ENCODE measurements around the gene NPAS3.

NPAS3 gene

DNA sequence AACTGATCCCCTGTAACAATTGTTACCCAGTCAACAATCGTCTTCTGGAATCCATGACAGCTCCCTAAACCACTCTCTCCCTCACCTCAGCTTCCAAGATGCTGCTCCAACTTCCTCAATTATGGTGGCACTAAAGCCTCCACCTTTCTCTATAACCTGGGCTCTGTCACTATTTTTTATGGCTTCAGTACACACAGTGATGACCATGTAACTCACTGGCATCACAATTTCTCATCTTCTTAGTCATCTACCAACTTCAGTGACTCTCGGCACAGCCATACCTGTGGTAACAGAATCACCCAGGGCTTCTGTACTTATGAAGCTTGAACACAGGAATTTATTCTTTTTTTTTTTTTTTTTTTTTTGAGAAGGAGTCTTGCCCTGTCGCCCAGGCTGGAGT is 32.0 kb upstream of the NPAS3 start:
- no peak overlapping the region for H3K4me3 ChIP-seq (replicated peaks; ENCODE audit: low read depth, low read length)
- TF ChIP-seq, protein P1, sequence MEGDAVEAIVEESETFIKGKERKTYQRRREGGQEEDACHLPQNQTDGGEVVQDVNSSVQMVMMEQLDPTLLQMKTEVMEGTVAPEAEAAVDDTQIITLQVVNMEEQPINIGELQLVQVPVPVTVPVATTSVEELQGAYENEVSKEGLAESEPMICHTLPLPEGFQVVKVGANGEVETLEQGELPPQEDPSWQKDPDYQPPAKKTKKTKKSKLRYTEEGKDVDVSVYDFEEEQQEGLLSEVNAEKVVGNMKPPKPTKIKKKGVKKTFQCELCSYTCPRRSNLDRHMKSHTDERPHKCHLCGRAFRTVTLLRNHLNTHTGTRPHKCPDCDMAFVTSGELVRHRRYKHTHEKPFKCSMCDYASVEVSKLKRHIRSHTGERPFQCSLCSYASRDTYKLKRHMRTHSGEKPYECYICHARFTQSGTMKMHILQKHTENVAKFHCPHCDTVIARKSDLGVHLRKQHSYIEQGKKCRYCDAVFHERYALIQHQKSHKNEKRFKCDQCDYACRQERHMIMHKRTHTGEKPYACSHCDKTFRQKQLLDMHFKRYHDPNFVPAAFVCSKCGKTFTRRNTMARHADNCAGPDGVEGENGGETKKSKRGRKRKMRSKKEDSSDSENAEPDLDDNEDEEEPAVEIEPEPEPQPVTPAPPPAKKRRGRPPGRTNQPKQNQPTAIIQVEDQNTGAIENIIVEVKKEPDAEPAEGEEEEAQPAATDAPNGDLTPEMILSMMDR (IDR thresholded peaks at IDR 0.05; ENCODE audit: low read depth, low read length, missing control alignments), result no peak
- no peak for DNase-seq (ENCODE audit: extremely low read depth, low read depth)

DNA sequence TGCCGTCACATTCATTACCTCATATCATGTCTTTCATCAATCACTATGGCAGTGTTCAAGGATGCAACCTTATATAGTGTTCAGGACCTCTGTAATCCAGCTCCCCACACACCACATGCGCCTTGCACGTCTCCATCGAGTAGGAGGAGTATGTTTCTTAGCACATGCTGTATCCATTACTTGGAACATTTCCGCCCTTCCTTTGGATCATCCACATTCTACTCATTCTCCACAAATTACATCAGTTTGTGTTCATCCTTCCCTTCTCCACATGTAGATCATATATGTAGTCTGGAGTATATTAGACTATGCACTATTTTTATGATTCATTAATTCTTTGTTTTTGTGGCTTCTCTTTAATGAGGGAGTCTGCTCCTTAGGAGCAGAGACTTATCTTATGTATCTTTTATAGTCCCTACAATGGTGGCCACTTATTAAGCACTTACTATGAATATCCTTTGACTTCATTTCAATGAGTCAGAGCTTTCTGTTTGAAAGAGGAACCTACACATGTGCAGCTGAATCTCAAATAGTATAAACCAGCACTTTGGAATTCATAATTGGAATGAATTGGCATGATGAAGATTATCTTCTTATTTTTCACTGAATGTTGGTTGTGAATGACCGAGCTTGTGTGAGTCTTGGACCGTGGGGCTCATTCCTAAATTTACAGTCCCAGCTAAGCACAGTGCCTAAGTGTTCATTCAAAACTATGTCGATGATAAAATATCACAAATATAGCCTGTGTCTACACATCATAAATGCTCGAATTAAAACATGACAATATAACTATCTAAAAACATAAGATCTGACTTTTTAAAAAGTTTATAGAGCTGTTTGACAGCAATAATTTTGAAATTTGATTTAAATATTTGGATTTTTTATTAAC is 30.2 kb upstream of the NPAS3 start:
- TF ChIP-seq, protein P1 (IDR thresholded peaks at IDR 0.05; ENCODE audit: low read depth, low read length, missing control alignments), result no peak
- no peak for DNase-seq (ENCODE audit: extremely low read depth, low read depth)
- H3K4me3 ChIP-seq (replicated peaks; ENCODE audit: low read depth, low read length), result no peak overlapping the region

DNA sequence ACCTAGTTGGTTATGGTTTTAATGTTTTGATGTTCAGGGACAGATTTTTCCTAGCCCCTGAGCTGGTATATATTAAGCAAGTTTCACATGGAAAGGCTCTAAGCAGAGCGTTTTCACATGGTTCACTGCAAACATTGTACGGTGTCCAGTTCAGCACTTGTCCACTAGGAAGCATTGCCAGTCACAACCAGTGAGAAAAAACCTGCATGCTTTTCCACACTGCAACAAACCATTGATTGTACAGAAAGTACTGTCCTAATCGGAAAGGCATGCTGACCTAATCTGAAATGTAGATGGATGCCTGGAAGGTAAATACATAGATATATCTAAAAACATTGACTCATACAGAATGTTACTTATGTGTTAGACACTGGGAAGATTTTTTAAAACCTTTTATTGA is 25.0 kb upstream of the NPAS3 start:
- H3K4me3 ChIP-seq (replicated peaks; ENCODE audit: low read depth, low read length), result no peak overlapping the region
- TF ChIP-seq, protein P1 (IDR thresholded peaks at IDR 0.05; ENCODE audit: low read depth, low read length, missing control alignments), result peak; percentile 7
- no peak for DNase-seq (ENCODE audit: extremely low read depth, low read depth)

DNA sequence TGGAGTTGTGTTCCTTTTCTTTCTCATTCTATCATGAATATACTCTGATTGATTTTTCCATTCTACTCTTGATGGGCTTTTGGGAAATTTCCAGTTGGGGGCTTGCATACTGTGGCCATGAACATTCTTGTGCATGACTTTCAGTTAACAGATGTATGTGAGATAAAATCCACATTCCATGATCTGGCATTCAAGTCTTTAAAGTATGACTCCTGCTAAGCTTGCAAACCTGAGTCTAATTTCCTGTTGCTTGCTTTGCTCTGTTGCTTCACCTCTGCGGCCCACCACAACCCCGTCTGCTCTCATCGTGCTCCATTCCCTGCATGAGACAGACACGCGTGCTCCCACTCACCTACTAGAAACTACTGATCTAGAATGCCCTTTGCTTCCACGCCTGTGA is 24.3 kb upstream of the NPAS3 start:
- no peak overlapping the region for H3K4me3 ChIP-seq (replicated peaks; ENCODE audit: low read depth, low read length)
- TF ChIP-seq, protein P1 (IDR thresholded peaks at IDR 0.05; ENCODE audit: low read depth, low read length, missing control alignments), result no peak
- no peak for DNase-seq (ENCODE audit: extremely low read depth, low read depth)

DNA sequence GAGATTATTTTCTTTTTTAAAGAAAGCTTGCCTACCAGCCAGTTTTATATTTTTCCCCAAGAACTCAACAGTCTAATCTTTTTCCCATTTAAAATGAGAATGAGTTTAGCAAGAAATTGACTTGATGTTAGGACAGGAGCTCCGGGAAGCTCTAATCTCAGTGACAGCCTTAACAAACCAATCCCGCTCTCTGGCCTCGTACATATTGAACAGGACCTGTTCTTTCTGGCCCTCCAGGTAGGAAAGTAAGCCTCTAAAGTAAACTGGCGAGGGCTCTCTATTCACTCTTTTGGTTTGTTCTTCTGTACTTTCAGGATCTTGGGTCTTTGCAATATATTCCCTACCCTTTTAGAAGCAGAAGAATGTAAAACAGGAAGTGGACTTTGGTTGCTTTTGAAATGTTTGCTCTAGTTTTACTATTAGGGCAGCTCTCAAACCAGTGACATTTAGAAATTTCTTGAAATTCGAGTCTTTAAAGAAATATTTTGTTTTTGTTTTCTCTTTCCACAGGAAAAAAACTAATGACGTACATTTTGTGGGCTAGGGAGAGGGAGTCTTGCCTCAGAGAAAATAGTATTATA is 17.9 kb upstream of the NPAS3 start:
- H3K4me3 ChIP-seq (replicated peaks; ENCODE audit: low read depth, low read length), result no peak overlapping the region
- no peak for DNase-seq (ENCODE audit: extremely low read depth, low read depth)
- TF ChIP-seq, protein P1 (IDR thresholded peaks at IDR 0.05; ENCODE audit: low read depth, low read length, missing control alignments), result no peak

DNA sequence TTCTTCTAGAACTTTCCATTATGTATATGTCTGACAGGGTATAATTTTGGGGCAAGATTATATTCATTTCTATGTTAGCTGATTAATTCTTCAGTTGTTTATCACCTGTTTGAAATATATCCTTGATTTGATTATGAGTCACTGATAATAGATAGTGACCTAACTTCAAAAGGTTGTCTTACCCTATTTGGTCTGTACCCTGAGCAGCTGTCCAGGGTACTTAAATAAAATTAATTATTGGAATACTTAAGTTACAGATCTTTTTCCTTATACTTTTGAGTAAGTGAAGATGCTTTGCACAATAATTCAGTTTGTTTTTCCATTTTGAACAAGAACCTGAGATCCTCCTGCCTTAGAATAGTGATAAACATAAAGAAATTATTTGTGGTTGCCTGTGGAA is 13.2 kb upstream of the NPAS3 start:
- no peak for DNase-seq (ENCODE audit: extremely low read depth, low read depth)
- TF ChIP-seq, protein P1 (IDR thresholded peaks at IDR 0.05; ENCODE audit: low read depth, low read length, missing control alignments), result no peak
- no peak overlapping the region for H3K4me3 ChIP-seq (replicated peaks; ENCODE audit: low read depth, low read length)
